Loucy (cell line): ENCODE measurements around the gene RNF126.

Experiments used
- H2AFZ ChIP-seq: fragments of 200-600 bp; sonication (generic); 2 replicates; pipeline ENCODE4 v1.6.0; 2016; ENCODE audit warnings: antibody characterized with exemption, mild to moderate bottlenecking, low read length, moderate library complexity
- H3F3A ChIP-seq: fragments of 200-600 bp; 2 replicates; pipeline ENCODE4 v1.6.0; 2016; ENCODE audit warnings: antibody characterized with exemption, low read depth, mild to moderate bottlenecking
- H3K27me3 ChIP-seq: fragments of 200-600 bp; sonication (generic); 2 replicates; pipeline ENCODE4 v1.6.1; 2014; ENCODE audit warnings: low read length, mild to moderate bottlenecking; ENCODE audit not compliant: insufficient read depth, poor library complexity, severe bottlenecking
- H3K36me3 ChIP-seq: fragments of 200-600 bp; sonication (generic); 2 replicates; pipeline ENCODE4 v1.6.1; 2016; ENCODE audit warnings: low read length; ENCODE audit not compliant: insufficient read depth
- H3K4me1 ChIP-seq: fragments of 200-600 bp; sonication (generic); 2 replicates; pipeline ENCODE4 v1.5.1; 2014; ENCODE audit warnings: low read length, mild to moderate bottlenecking; ENCODE audit not compliant: insufficient read depth, poor library complexity, severe bottlenecking
- H3K4me2 ChIP-seq: fragments of 200-600 bp; sonication (generic); 2 replicates; pipeline ENCODE4 v1.6.0; 2014; ENCODE audit warnings: antibody characterized with exemption, low read length, low read depth, mild to moderate bottlenecking; ENCODE audit not compliant: poor library complexity, severe bottlenecking
- H3K4me3 ChIP-seq: fragments of 200-600 bp; sonication (generic); 2 replicates; pipeline ENCODE4 v1.5.1; 2014; ENCODE audit warnings: low read length, mild to moderate bottlenecking, mixed read lengths; ENCODE audit not compliant: poor library complexity, severe bottlenecking
- H3K79me2 ChIP-seq: fragments of 200-600 bp; sonication (generic); 2 replicates; pipeline ENCODE4 v1.6.1; 2014; ENCODE audit warnings: low read length; ENCODE audit not compliant: insufficient read depth
- H3K9ac ChIP-seq: fragments of 200-600 bp; sonication (generic); 2 replicates; pipeline ENCODE4 v1.6.0; 2014; ENCODE audit warnings: mild to moderate bottlenecking, low read depth, low read length, moderate library complexity; ENCODE audit not compliant: poor library complexity, severe bottlenecking
- H3K9me2 ChIP-seq: fragments of 200-600 bp; sonication (generic); replicated peaks from 2 replicates; pipeline ENCODE4 v1.6.1; 2016; ENCODE audit warnings: low read depth, low read length, mixed read lengths
- H3K9me3 ChIP-seq: fragments of 200-600 bp; sonication (generic); 2 replicates; pipeline ENCODE4 v1.6.1; 2014; ENCODE audit warnings: mild to moderate bottlenecking, antibody characterized with exemption, low read length, low read depth; ENCODE audit not compliant: insufficient read depth
- H4K20me1 ChIP-seq: fragments of 200-600 bp; sonication (generic); 2 replicates; pipeline ENCODE4 v1.6.0; 2014; ENCODE audit warnings: antibody characterized with exemption, low read length, mild to moderate bottlenecking; ENCODE audit not compliant: insufficient read depth, poor library complexity, severe bottlenecking
- EZH2phosphoT487 ChIP-seq: fragments of 200-600 bp; IDR thresholded peaks from 2 replicates; pipeline ENCODE4 v1.6.1; 2018; ENCODE audit warnings: antibody characterized with exemption, mild to moderate bottlenecking, moderate library complexity, borderline replicate concordance
- TF ChIP-seq, protein P1 (sequence below): fragments of 200-600 bp; sonication (generic); conservative IDR thresholded peaks from 2 replicates; pipeline ENCODE4 v1.5.1; 2014; ENCODE audit warnings: mild to moderate bottlenecking, antibody characterized with exemption, low read length

The RNF126 gene

DNA sequence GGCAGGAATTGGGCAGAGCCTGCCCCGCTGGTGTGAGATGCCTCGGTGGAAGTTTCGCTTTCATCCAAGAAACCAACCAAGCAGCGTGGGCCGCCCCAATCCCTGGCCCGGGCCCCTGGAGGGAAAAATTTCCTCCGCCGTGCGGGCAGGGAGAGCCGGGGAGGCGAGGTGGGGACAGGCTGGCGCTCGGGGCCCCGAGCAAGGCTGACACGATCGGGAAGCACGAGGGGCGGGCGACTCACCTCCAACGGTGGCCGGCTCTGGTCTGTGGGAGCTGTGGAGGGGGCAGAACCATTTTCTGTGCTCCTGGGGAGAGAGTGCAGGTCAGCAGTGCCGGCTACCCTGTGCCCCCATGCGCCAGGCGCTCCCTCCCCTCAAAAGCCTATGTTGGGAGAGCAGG lies 11.0 kb downstream of the RNF126 start:
- Histone ChIP-seq H3K36me3 (peaks cover 58% of the 10 kb centered on the region; the same call in 1 of the 2 replicates), H3K9me3 (no peaks in the 10 kb centered on the region), H4K20me1 (peaks cover 54% of the 10 kb centered on the region), H3K9ac (no peak overlapping the region), H3K27me3 (no peaks in the 10 kb centered on the region), H3K4me3 (no peak overlapping the region), H2AFZ (no peak overlapping the region), H3F3A (no peaks in the 10 kb centered on the region), H3K4me1 (no peaks in the 10 kb centered on the region), H3K9me2 (no peaks in the 10 kb centered on the region), H3K4me2 (no peak overlapping the region), H3K79me2 (peaks cover 53% of the 10 kb centered on the region)
- no peak for TF ChIP-seq EZH2phosphoT487
- TF ChIP-seq, protein P1, sequence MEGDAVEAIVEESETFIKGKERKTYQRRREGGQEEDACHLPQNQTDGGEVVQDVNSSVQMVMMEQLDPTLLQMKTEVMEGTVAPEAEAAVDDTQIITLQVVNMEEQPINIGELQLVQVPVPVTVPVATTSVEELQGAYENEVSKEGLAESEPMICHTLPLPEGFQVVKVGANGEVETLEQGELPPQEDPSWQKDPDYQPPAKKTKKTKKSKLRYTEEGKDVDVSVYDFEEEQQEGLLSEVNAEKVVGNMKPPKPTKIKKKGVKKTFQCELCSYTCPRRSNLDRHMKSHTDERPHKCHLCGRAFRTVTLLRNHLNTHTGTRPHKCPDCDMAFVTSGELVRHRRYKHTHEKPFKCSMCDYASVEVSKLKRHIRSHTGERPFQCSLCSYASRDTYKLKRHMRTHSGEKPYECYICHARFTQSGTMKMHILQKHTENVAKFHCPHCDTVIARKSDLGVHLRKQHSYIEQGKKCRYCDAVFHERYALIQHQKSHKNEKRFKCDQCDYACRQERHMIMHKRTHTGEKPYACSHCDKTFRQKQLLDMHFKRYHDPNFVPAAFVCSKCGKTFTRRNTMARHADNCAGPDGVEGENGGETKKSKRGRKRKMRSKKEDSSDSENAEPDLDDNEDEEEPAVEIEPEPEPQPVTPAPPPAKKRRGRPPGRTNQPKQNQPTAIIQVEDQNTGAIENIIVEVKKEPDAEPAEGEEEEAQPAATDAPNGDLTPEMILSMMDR = no peak

DNA sequence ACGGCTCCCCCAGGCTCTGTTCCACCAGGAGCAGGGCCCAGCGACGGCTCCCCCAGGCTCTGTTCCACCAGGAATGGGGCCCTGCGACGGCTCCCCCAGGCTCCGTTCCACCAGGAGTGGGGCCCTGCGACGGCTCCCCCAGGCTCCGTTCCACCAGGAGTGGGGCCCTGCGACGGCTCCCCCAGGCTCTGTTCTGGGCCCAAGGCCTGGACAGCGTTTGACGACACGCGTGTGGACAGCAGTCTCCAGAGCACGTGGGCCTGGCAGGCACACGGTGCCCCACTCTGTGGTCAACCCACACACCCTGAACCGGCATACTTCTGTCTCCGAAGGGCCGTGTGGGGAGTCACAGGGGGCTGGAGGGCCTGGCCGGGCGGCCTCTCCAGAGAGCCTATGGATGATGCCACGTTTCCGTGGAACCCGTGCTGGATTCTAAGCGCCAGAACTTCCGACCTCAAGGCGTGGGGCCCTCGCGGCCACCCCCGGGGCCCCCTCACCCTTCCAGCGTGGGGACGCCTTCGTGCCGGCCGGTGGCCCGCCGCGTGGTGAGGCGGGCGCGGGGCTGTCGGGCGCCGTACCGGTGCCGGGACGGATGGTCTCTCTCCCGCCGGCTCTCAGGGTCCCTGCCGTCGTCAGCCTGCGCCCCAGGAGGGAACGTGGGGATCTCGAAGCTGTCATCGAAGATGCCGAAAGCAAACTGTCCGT lies 11.7 kb downstream of the RNF126 start:
- Histone ChIP-seq H3K4me3 (no peak overlapping the region), H3K9me3 (no peaks in the 10 kb centered on the region), H3K9me2 (no peaks in the 10 kb centered on the region), H3K4me2 (no peak overlapping the region), H3K27me3 (no peaks in the 10 kb centered on the region), H4K20me1 (peaks cover 49% of the 10 kb centered on the region), H3K36me3 (peaks cover 65% of the 10 kb centered on the region; the same call in 1 of the 2 replicates), H3K9ac (no peak overlapping the region), H3F3A (no peaks in the 10 kb centered on the region), H3K4me1 (no peaks in the 10 kb centered on the region), H2AFZ (no peak overlapping the region), H3K79me2 (peaks cover 46% of the 10 kb centered on the region)
- TF ChIP-seq, protein P1 = no peak
- no peak for TF ChIP-seq EZH2phosphoT487

DNA sequence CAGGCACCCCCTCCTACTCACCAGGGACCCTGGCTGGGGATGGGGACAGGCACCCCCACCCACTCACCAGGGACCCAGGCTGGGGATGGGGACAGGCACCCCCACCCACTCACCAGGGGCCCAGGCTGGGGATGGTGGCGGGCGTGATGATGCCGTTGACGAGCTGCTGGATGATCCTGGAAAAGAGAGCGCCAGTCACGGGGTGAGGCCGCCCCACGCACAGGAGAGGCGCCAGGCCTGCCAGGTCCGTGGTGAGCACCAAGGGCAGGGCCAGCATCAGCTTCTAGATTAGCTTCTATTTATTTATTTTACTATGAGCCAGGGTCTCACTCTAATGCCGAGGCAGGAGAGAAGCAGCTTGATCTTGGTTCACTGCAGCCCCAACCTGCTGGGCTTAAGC lies 12.9 kb downstream of the RNF126 start:
- Histone ChIP-seq H3K27me3 (no peaks in the 10 kb centered on the region), H3K4me2 (no peak overlapping the region), H3K9ac (no peak overlapping the region), H3K79me2 (peaks cover 34% of the 10 kb centered on the region), H3K36me3 (peaks cover 72% of the 10 kb centered on the region; the same call in 1 of the 2 replicates), H3K4me1 (no peaks in the 10 kb centered on the region), H3K4me3 (no peak overlapping the region), H2AFZ (no peak overlapping the region), H4K20me1 (peaks cover 39% of the 10 kb centered on the region), H3K9me3 (no peaks in the 10 kb centered on the region), H3K9me2 (no peaks in the 10 kb centered on the region), H3F3A (no peaks in the 10 kb centered on the region)
- TF ChIP-seq, protein P1 = no peak
- no peak for TF ChIP-seq EZH2phosphoT487
